PC-9 (cell line): ENCODE measurements around the gene CKAP2L.

Source experiments
- CTCF ChIP-seq: fragments of 200-600 bp; sonication (generic); conservative IDR thresholded peaks from 2 replicates; pipeline ENCODE4 v1.6.1; 2017; ENCODE audit warnings: mixed run types, antibody characterized with exemption, mild to moderate bottlenecking, moderate library complexity
- EZH2 ChIP-seq: fragments of 200-600 bp; sonication (generic); IDR thresholded peaks from 2 replicates; pipeline ENCODE4 v1.8.0; 2017; ENCODE audit warnings: antibody characterized with exemption, low read depth

DNA sequence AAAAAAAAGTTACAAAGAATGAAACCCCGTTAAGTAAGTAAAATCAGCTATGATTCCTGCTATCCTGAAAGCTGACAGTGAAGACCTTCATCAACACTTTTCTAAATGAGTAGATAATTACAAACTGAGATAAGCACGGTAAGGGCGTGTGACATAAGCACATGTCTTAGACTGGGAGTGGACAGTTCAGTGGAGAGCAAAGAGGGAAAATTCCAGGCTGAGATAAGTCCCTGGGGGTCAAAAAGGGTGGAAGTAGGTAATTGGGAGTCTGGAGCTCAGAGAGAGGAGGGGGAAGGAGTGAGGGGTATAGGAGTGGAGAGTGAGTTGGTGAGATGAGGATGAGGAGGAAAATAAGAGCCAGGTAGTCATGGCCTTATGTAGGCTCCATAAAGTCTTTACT, 24.2 kb upstream of the CKAP2L start:
- TF ChIP-seq CTCF (no peak), EZH2 (no peak)
